ENCODE data around the gene DENND1C. TPM values are rescaled to one million over a fixed set of nuclear protein-coding genes. Genes with fewer than 3 reads are reported as not detected.
A peak's percentile ranks its signal among the peaks of the same experiment; 100 is the strongest.

DENND1C gene
- total RNA-seq, 1 donor from 2014 or later = not detected

- DNase-seq (ENCODE audit: low read depth in 2 of 2) = no peak
Measured at GRCh38 chr19:6480848-6481415, 655 bp downstream of the DENND1C start.

- no peak for DNase-seq (ENCODE audit: low read depth in 2 of 2)
Measured at GRCh38 chr19:6479836-6480398, 1.7 kb downstream of the DENND1C start.

GRCh38 chr19:6478815-6479214 is 2.8 kb downstream of the DENND1C start:
- no peak for DNase-seq (ENCODE audit: low read depth in 2 of 2)

GRCh38 chr19:6476896-6477431 is 4.6 kb downstream of the DENND1C start:
- no peak for DNase-seq (ENCODE audit: low read depth in 2 of 2)

GRCh38 chr19:6476155-6476895 is 5.3 kb downstream of the DENND1C start:
- peak in 1 of 2 donors; percentile 51 for DNase-seq (ENCODE audit: low read depth in 2 of 2)

- DNase-seq (ENCODE audit: low read depth in 2 of 2) = no peak
Measured at GRCh38 chr19:6475321-6476108, 6.1 kb downstream of the DENND1C start.

GRCh38 chr19:6473647-6474046 is 7.9 kb downstream of the DENND1C start:
- no peak for DNase-seq (ENCODE audit: low read depth in 2 of 2)

GRCh38 chr19:6472713-6473112 is 8.9 kb downstream of the DENND1C start:
- no peak for DNase-seq (ENCODE audit: low read depth in 2 of 2)

GRCh38 chr19:6471076-6471475 is 10.5 kb downstream of the DENND1C start:
- DNase-seq (ENCODE audit: low read depth in 2 of 2) = no peak

GRCh38 chr19:6470173-6470572 is 11.4 kb downstream of the DENND1C start:
- no peak for DNase-seq (ENCODE audit: low read depth in 2 of 2)

GRCh38 chr19:6467384-6467783 is 14.2 kb downstream of the DENND1C start:
- DNase-seq (ENCODE audit: low read depth in 2 of 2) = no peak

- no peak for DNase-seq (ENCODE audit: low read depth in 2 of 2)
Measured at GRCh38 chr19:6466526-6467248, 14.9 kb downstream of the DENND1C start.

- no peak for DNase-seq (ENCODE audit: low read depth in 2 of 2)
Measured at GRCh38 chr19:6465663-6466062, 15.9 kb downstream of the DENND1C start.

- DNase-seq (ENCODE audit: low read depth in 2 of 2) = no peak
Measured at GRCh38 chr19:6465006-6465405, 16.6 kb downstream of the DENND1C start.

- DNase-seq (ENCODE audit: low read depth in 2 of 2) = no peak
Measured at GRCh38 chr19:6464070-6464873, 17.3 kb downstream of the DENND1C start, which contains the start of gene CRB3. CRB3 (plus strand) TSS chr19:6464271; CDS start chr19:6464702, 431 bp downstream.

GRCh38 chr19:6460099-6460884 is 21.3 kb downstream of the DENND1C start:
- DNase-seq (ENCODE audit: low read depth in 2 of 2) = peak; percentile 88 to 97

GRCh38 chr19:6459262-6460098 is 22.1 kb downstream of the DENND1C start, which contains the start of gene SLC25A23:
SLC25A23 (minus strand) TSS chr19:6459792; CDS start chr19:6459628, 164 bp downstream.
- DNase-seq (ENCODE audit: low read depth in 2 of 2) = peak; percentile 32 to 74

- DNase-seq (ENCODE audit: low read depth in 2 of 2) = no peak
Measured at GRCh38 chr19:6458695-6459261, 22.8 kb downstream of the DENND1C start.
